Measurements from ENCODE around the gene LRRC70.
"Not testable (repeated sequence)": the region's sequence is repeated elsewhere in the genome, so short reads cannot be mapped to it uniquely, and the experiment has no call there.

Gene LRRC70

DNA sequence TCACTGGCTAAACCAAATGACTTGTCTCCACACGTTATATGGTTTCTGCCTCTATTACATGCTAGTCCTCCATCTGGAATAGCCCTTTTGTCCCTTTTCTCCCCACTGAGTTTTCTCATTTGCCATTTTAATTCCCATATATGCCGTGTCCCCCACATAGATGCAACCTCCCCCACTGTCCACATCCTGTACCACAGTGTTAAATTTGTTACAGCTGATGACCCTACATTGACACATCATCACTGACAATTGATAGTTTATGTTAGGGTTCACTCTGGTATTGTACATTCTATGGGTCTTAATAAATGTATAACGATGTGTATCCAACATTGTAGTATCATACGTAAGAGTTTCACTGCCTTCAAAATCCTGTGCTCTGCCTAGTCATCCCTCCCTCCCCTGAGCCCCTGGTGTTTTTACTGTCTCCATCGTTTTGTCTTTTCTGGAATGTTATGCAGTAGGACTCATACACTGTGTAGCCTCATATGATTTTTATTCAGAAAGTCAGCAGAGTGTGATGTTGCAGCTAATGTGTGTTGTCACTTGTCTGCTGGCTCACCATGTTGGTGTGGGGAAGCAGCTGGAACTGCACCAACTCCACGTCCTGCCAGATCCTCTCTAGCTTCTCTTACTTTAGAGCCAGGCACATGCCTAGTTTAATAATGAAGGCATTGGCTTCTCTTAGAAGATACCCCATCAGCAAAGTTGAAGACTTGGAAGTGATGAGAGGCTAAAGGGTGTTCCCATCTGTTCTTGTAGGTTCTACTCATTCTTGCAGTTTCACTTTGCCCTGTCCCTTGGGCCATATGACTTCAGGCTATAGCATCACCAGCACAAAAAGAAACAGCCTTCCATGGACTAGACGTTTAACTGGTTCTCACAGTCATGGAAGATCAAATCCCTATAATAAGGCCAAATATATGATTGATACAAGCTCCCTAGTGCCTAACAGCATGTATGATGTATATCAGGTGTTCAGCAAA lies 30.2 kb downstream of the LRRC70 start:
- no peak for FAIRE-seq

- no peak for FAIRE-seq
Observed at GRCh38 chr5:62614355-62614754, 35.7 kb downstream of the LRRC70 start.

- no peak for FAIRE-seq
Observed at GRCh38 chr5:62616615-62617277, 38.1 kb downstream of the LRRC70 start.

- no peak for FAIRE-seq
Observed at GRCh38 chr5:62617943-62618342, 39.3 kb downstream of the LRRC70 start.

GRCh38 chr5:62620761-62621160 lies 42.1 kb downstream of the LRRC70 start:
- FAIRE-seq = no peak

DNA sequence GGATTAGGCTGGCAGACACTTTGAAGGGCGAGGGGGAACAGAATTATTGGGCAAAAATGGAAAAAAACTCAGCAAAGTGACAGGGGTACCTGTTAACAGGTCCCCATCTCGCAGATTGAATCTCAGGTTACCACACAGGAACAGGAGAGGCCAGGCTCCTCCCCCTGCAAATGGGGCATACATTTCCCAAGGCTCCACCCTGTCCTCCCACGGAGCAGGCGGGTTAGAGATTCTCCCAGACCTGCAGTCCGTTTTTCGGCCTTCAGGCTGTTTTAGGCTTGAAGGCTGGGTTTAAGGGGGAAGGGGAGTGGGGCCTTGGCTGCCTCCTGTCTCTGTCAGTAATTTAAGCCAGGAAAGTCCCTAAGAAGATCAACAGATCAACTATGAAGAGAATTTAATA lies 42.7 kb downstream of the LRRC70 start:
- no peak for FAIRE-seq

GRCh38 chr5:62623271-62623670 lies 44.7 kb downstream of the LRRC70 start:
- no peak for FAIRE-seq

GRCh38 chr5:62624436-62624835 lies 45.8 kb downstream of the LRRC70 start:
- FAIRE-seq = not testable (repeated sequence)

GRCh38 chr5:62626534-62626933 lies 47.9 kb downstream of the LRRC70 start:
- FAIRE-seq = no peak

DNA sequence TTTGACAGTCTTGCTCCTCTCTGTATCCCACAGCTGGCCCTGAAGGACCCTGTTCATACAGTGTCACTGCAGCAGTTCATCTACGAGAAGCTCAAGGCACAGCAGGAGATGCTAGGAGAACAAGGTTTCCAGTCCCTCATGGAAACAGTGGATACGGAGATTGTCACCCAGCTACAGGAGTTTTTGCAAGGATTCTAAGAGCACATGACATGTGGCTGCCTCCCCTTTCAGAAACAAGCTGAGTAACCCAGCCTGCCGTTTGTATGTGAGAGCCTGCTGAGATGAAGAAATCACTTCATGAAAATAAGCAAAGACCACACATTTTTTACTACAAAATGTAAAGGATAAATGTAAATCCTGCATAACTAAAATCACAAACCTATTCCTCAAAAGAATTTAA lies 48.5 kb downstream of the LRRC70 start:
- FAIRE-seq = no peak

DNA sequence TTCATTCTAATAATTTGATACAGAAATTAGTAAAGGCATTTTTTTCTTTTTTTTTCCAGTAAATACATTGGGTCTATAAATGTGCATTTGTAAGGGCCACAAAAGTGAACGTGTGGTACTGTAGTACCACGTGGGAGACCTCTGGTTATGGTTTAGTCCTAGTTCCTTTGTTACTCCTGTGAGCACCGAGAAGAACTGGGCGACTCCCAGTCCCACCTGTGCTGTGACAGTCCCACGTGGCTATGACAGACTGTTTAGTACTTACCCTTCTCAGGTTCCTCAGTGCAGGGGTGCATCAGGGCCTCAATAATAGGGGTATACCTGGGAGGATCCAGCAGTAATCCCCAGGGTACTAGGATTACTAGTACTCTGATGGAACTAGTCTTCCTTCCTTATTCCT lies 49.3 kb downstream of the LRRC70 start:
- FAIRE-seq = no peak

All from A204.1 (cell line).